HG02763 (cell line): ENCODE results near the gene CXorf38.

Experiments used
- ATAC-seq: cut with Tn5 transposase; IDR thresholded peaks from one replicate; pipeline ENCODE4 v1.9.1; 2021; ENCODE audit warnings: mild to moderate bottlenecking, moderate library complexity; ENCODE audit not compliant: unreplicated experiment

Gene CXorf38, protein sequence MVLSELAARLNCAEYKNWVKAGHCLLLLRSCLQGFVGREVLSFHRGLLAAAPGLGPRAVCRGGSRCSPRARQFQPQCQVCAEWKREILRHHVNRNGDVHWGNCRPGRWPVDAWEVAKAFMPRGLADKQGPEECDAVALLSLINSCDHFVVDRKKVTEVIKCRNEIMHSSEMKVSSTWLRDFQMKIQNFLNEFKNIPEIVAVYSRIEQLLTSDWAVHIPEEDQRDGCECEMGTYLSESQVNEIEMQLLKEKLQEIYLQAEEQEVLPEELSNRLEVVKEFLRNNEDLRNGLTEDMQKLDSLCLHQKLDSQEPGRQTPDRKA

DNA sequence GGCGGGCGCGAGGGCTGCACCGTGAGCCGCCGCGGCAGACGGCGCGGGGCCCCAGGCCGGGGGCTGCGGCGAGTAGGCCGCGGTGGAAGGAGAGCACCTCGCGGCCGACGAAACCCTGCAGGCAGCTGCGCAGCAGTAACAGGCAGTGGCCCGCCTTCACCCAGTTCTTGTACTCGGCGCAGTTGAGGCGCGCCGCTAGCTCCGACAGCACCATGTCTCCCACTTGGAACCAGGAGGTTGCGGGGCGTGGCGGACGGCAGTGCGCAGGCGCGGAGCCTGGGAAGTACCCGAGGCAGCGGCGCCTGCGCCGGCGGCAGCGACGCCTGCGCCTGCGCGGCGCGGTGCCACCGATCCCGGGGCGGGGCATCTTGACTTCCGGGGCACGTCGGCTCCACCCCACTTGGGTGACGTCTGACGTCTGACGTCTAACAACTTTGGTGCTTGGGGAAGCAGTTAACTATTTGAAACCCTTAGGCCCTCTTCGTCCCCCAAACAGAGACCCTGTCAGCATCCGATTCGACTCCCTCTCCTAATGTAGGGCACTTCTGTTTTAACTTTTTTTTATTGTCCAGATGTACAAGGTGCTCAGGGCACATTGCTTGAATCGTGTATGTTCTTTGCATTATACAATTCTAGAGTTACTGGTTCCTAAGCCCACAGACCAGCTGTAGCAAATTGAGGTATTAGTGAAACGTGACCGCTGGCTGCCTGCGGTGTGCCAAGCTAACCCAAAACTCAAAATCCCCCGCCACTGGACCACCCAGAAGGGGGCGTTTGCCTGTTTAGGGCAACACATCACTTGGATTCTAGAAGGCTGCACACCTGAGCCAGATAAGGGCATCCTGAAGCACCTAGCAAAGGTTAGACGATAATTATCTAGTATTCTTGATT, at the start of gene CXorf38:
TSS of gene CXorf38 (minus strand) at position 255 of the 891 bp plus-strand sequence. CDS start at position 214, 41 bp downstream.
- peak; percentile 74 for ATAC-seq

DNA sequence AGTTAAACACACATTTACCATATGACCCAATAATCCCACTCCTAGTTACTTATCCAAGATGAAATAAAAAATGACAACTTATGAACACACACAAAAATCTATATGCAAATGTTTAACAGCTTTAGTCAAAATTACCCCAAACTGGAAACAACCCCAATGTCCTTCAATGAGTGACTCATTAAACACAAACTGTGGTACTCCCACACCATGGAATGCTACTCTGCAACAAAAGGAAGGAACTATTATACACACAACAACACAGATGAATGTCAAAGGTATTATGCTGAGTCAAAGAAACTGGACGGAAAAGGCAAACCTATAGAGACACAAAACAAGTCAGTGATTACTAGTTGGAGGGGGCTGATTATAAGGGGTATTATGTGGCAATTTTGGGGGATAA, 47.4 kb upstream of the CXorf38 start:
- ATAC-seq: no peak

DNA sequence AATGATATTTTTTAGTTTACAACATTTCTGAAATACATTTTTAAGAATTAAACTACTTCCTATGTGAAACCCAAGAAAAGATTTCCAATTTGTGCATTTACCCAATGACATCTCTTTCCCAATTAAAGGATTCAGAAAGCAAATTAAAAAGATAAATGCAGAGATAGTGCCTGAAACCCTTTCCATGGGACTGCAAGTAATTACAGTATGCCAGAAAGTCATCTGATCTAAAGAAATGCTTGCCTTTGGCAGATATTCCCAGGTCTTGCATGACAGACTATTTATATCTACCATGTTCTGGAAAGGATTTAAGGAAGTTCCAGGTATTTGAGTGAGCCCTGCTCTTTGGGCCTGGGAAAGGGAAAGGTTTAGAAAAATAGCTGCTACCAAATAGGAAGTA, 41.6 kb upstream of the CXorf38 start:
- ATAC-seq: no peak

DNA sequence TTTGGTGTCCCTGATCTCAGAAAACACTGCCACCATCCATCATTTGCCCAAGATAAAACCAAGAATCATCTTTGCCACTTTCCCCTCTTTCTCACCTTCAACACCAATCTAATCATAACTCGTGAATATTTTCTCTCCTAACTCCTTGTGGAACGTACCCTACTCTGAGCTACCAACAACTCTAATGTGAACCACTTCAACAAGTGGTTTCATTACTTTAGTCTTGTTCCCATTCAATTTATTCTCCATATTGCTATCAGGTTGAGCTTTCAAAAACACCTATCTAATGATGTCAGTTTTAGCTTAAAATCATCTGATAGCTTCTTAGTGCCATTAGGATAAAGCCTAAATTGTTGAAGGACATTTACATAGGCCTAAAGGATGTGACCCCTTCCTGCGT, 39.8 kb upstream of the CXorf38 start:
- no peak for ATAC-seq

DNA sequence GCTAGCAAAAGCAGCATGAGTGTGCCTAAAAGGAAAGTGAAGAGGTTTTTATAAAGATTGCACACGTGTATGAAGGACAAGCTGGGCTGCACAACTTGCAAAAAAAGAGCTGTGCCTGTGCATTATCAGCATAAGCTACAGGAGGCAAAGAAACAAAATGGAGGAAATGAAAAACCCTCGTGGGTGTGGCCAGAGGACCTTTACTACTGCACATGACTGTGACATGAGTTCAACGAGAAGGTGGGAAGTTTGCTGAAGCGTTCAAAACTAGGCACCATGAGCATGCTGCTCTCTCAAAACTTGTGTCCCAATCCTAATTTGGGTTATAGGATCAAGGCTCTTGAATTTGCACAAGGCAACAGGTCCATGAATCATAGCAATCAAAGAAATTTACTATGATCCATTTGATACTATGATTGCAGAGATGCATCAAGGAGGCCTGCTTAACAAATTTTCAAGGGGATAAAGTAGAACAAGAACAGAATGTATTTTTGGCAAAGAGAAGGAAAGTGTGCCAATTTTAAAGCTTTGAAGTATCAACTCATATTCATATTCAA, 38.1 kb upstream of the CXorf38 start:
- no peak for ATAC-seq

DNA sequence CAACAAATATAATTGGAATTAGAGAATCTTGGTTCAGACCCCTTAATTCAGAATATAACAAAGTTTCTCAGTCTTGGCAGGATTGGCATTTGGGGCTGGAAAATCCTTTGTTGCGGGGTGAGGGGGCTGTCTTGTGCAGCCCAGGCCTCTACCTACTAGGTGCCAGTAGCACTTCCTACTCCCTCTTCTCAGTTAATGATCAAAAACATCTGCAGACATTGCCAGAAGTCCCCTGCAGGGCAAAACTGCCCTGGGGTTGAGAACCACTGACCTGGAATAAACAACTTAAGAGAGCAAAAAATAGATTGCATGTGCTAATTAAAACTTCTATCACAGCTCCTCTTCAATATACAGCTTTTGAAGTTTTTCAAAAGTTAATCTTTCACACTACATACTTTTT, 36.7 kb upstream of the CXorf38 start:
- ATAC-seq: no peak

DNA sequence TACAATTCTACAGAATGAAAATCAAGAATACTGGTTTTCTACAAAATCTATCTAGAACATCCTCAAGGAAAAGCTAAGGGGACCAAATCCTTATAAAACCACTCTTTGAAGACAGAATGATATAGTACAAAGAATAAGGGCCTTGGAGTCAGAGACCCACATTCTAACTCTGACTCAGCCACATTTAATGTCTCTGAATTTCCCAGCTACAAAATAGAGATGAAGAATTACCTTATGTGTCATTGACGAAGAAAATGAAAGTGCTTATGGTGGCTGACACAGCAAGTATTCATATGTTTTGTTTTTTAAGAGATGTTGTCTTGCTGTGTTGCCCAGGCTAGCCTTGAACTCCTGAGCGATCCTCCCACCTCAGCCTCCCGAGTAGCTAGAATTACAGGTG, 35.9 kb upstream of the CXorf38 start:
- no peak for ATAC-seq

DNA sequence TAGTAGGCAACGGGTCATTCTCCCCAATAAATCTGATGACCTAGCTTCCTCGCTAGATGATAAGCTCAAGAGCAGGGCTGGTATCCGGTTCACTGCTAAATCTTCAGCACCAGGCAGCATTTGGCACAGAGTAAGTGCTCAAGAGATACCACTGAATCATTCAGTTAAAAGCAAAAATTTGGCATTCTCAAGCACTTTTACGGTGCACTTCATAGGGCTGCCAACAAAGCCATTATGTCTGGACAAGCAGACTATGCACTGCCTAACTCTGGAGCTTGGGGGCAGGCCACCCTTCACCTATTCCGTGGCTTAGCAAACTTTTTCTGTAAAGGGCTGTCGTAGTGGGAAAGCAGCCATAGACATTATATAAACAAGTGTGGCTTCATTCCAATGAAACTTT, 23.8 kb upstream of the CXorf38 start:
- ATAC-seq: no peak

DNA sequence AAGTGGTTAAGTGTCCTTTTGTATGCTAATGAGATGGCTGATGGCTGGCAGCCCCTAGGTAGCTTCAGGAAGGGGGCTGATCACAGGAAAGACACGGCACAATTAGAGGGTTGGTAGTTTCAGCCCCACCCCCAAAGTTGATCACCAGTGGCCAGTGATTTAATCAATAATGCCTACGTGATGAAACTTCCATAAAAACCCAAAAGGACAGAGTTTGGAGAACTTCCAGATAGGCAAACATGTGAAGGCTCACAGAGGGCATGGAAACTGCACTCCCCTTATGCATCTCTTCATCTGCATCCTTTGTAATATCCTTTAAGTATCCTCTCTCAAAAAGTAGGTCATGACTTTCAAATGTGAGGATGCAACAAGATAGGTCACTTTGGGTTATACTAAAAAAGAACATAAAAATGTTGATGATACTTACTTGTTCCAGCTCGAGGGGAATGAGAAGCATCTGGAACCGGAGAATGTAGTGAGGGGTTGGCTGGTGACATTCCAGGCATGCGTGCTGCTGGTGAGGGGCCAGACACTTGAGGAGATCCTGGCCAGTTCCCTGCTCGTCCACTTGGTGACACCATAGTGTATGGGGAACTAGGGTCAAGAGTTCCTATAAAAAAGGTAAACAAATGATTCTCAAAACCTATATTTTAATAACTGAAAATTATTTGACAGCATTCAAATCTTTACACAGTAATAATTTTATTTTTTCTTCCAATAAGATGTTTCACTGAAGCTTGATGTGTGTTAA, 16.7 kb upstream of the CXorf38 start:
- no peak for ATAC-seq

DNA sequence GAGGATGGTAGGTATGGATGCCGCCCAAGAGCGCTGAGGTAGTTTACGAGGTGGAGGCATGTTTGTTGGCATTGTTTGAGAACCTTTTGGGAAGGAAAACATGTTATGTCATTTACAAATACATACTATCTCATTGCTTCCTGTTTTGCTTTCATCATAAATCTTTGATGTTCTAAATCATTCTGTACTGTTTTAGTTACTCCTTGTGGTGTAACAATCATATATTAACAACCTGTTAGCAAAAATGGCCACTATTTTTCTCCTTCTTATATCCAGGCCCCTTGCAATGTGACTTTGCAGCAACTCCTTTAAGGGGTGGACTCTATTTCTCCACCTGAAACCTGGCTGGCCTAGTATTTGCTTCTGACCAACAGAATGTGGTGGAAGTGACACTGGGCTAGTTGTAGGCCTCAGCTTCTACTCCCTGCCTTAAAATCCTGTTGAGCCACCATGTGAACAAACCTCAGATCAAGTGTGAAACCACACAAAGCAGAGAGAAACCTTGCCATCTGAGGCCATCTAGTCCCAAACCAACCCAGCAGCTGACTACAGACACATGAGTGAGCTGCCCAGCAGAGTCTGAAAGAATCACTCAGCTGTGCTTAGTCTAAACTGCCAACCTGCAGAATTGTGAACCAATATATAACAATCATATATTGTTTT, 15.8 kb upstream of the CXorf38 start:
- ATAC-seq: no peak

DNA sequence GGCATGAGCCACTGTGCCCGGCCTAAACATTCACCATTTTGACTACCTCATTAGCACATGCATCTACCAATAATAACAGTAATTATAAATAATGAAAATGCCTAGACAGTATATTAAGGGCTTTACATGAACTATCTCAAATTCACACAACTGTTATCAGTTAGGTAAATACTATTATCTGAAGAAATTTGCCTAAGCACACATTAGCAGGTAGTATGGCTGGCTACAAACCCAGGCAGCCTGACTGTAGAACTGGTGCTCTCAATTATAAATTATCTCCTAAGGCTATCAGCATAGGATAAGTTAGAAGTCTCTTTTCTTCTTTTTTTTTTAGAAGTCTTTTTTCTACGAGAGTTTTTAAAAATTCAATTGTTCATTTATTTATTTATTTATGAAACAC, 14.1 kb upstream of the CXorf38 start:
- no peak for ATAC-seq

DNA sequence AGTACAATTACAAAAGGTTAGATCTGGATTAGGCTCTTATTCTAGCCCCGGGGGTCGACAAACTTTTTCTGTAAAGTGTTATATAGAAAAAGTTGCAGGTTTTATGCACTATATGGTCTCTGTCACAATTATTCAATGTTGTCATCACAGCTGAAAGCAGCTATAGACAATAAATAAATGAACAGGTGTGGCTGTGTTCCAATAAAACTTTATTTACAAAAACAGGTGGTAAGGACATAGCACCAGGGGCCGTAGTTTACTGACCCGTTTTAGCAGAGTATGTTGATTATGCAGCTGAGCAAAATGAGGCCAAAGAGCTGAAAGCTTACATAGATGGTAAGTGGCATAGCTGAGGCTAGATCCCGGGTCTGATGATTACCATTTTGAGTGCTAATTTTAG, 13.0 kb upstream of the CXorf38 start:
- no peak for ATAC-seq

DNA sequence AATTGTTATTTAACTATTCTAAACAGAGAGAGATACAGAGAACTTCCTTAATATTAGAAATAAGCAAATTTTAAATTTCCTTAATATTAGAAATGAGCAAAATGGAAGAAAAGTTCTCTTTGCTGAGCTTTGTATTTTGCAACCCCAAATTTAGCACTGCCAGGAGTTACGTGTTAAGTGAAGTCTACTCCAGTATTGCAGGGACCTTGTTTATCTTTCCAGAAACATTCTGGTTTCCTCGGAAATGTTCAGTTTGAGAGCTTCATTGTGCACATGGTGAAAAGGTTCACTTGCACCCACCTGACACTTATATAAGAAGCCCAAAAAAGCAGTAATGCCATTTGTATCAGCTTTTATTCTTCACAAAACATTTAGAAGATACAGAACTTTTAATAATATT, 6.2 kb upstream of the CXorf38 start:
- no peak for ATAC-seq

DNA sequence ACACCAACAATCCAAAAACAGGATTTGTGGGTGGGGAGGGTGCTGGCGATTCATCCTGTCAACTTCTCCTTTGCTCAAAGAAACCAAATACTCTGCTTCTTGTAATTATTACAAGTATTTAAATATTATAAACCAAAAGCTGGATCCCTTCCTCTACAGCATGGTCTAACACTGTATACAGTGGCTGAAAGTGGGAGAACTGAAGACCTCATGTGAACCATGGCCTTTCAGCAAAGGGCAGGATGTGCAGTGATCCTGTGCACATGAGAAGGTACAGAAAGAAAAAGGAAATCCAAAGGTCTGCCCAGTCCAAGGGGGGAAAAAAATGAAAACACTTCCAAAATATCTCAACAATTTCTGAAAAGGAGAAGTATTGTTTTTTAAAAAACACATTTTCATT, 5.3 kb upstream of the CXorf38 start:
- no peak for ATAC-seq

DNA sequence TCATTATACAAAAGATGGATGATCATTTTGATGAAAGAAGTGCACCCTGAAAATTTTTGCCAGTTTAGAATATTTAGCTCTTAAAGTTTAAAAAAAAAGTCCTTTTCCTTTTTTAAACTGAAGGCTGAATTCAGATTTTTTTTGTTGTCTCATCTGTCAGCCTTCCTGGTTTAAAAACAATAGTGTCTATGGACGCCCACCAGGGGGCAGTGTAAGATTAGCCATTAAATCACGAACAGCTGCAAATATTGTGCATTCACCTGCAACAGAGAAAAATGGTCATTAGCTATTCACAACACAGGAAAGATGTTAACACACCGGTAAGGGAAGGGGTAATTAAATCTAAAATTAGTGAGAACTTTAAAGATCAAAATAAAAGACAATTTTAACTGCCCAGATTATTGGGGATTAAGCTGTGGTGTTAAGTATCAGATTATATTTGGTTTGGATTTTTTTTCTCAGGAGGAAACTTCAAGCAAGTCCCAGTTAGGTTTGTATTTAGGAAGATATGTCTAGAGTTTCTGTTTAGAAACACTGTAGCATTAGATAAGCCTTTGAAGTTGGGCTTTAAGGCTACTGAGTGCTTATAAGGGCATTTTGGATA, 4.4 kb upstream of the CXorf38 start:
- no peak for ATAC-seq

DNA sequence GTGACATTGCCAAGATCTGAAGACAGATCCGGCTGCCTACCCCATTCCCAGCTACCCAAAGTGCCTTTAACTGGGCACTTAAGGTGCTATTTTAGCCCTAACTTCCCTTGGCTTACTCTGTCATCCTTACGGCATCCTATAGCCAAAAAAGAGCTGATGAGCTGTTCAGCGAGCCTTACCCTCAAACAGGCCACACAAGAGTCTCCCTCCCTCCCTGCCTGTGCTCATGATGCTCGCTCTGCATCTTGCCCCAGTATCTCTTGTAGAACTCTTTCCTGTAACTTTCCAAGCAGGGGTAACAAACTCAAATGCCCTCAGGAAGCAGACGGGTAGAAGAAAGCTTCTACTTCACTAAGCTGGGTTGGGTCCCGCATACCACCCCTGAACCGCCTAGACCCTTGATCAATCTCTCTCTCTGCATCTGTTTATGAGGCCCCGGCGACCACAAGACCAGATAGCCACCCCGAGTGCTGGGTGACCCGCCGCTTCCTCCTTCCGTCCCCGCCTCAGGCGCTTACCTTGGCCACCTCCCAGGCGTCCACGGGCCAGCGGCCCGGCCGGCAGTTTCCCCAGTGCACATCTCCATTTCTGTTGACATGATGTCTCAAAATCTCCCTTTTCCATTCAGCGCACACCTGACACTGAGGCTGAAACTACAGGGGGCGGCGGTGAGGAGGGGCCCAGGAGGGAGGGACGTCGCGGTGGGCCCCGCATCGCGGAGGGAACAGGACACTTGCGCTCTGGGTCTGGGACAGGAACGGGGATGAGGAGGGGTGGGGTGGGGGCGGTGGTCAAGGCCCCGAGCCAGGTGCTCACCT, 663 bp downstream of the CXorf38 start:
- peak; percentile 25 for ATAC-seq

DNA sequence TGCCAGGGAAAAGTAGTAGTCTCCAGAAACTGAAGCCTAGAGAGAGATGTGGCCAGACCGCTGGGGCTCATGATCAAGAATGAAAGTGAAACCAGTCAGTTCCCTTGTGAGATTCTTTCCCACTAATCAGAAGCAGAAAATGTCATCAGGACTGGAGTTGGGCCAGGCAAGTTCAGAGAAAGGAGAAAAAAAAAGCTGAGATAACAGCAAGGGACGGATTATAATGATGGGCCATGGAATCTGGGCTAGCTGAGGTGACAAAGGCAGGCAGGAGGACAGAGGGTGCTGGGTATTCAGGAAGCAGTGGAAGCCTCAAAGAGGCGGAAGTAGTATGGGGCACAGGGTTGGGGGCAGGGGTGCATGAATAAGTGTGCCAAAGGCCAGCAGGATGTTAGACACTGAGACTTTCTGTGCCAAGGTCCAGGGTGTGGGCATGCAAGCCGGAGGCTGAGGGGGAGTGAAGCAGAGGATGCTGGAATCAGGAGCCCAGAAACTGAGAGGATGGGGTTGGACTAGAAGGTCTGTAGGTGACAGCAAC, 2.5 kb downstream of the CXorf38 start:
- no peak for ATAC-seq

DNA sequence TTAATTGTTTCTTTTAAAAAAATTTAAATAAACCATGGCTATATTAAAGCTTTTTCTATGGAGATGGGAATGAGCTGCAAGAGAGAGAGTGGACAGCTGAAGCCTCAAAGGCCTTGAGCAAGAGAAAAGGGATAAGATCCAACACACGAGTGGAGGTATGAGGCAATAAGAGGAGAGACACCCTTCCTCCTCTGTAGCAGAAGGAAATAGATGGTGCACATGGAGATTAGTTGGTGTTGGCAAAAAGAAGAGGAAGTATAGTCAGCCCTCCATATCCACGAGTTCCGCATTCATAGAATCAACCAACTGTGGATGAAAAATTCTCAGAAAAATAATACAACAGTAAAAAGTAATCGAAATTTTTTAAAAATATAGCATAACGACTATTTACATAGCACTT, 3.2 kb downstream of the CXorf38 start:
- no peak for ATAC-seq

DNA sequence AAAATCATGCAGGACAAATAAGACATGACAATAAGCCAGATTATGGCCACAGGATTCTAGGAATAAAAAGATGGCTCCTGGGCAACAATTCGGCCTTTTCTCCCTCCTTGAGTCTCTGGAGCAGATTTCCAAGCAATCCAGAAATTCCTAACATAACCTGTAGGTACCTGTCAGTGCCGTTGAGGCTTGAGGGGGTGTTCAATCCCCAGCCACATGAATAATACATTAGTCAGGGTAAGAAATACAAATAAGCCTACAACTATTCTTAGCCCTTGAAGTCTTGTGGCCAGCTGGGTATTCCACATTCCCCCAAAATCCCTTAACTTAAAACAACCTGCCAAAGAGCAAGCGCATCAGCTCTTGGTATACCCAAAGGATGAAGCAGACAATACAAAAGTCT, 9.7 kb downstream of the CXorf38 start:
- ATAC-seq: no peak
